HEK293 (cell line): ENCODE data around the gene LY6G5B.

Source experiments
- CTCF ChIA-PET: fragments of 350-600 bp; formaldehyde crosslinking; extraction: SDS; loops from one replicate; lab custom pipeline; 2021; ENCODE audit warnings: antibody characterized with exemption; lab: Yijun Ruan, JAX
- POLR2A ChIA-PET: fragments of 300-600 bp; formaldehyde crosslinking; extraction: SDS; loops from one replicate; lab custom pipeline; 2020; ENCODE audit warnings: antibody characterized with exemption, inconsistent platforms; lab: Yijun Ruan, JAX
- H3K27ac ChIP-seq: fragments of 200-500 bp; sonication (Bioruptor generic); 2 replicates; pipeline ENCODE4 v1.5.1; 2014; ENCODE audit warnings: low read depth, low read length, control low read depth, inconsistent platforms; ENCODE audit errors: extremely low read depth
- H3K36me3 ChIP-seq, 2 experiments: fragments of 200-500 bp in 1 of 2; sonication (Bioruptor generic) in 1 of 2; 1 replicate in 1 of 2; 2 replicates in 1 of 2; pipeline ENCODE4 v1.5.1; 2014 to 2017; ENCODE audit warnings: inconsistent platforms in 2 of 2, low read length in 2 of 2; ENCODE audit not compliant: control insufficient read depth in 2 of 2, insufficient read depth in 1 of 2
- H3K4me1 ChIP-seq: fragments of 200-500 bp; sonication (Bioruptor generic); 2 replicates; pipeline ENCODE4 v1.5.1; 2014; ENCODE audit warnings: mild to moderate bottlenecking, low read length, inconsistent platforms; ENCODE audit not compliant: control insufficient read depth, insufficient read depth
- H3K4me3 ChIP-seq: 2 replicates; pipeline ENCODE4 v1.5.1; 2011; ENCODE audit warnings: low read depth, mild to moderate bottlenecking, control low read depth, low read length, moderate library complexity
- H3K9me3 ChIP-seq: fragments of 200-500 bp; sonication (Bioruptor generic); 2 replicates; pipeline ENCODE4 v1.5.1; 2014; ENCODE audit warnings: low read depth, low read length, inconsistent platforms; ENCODE audit not compliant: control insufficient read depth, insufficient read depth
- GLIS1 ChIP-seq: fragments of 450-650 bp; formaldehyde crosslinking; IDR thresholded peaks from 2 replicates; pipeline ENCODE4 v1.5.1; 2016; ENCODE audit warnings: missing biosample characterization, missing genetic modification characterization
- GLIS2 ChIP-seq: fragments of 450-650 bp; formaldehyde crosslinking; IDR thresholded peaks from 2 replicates; pipeline ENCODE4 v1.5.1; 2016; ENCODE audit warnings: missing biosample characterization, missing genetic modification characterization
- KLF9 ChIP-seq: fragments of 450-650 bp; formaldehyde crosslinking; IDR thresholded peaks from 2 replicates; pipeline ENCODE4 v1.5.1; 2016; ENCODE audit warnings: missing biosample characterization, missing genetic modification characterization, low read depth
- OSR2 ChIP-seq: fragments of 450-650 bp; formaldehyde crosslinking; IDR thresholded peaks from 2 replicates; pipeline ENCODE4 v1.5.1; 2016; ENCODE audit warnings: missing biosample characterization, missing genetic modification characterization
- PRDM1 ChIP-seq: fragments of 450-650 bp; formaldehyde crosslinking; IDR thresholded peaks from 2 replicates; pipeline ENCODE4; 2016; ENCODE audit warnings: missing biosample characterization, missing genetic modification characterization
- ZBTB10 ChIP-seq: fragments of 450-650 bp; formaldehyde crosslinking; IDR thresholded peaks from 2 replicates; pipeline ENCODE4 v1.5.1; 2016; ENCODE audit warnings: missing biosample characterization, missing genetic modification characterization
- ZFP69B ChIP-seq: fragments of 450-650 bp; formaldehyde crosslinking; IDR thresholded peaks from 2 replicates; pipeline ENCODE4 v1.5.1; 2016; ENCODE audit warnings: missing biosample characterization, missing genetic modification characterization
- ZNF133 ChIP-seq: fragments of 450-650 bp; formaldehyde crosslinking; IDR thresholded peaks from 2 replicates; pipeline ENCODE4 v1.5.1; 2016; ENCODE audit warnings: missing biosample characterization, missing genetic modification characterization
- ZNF184 ChIP-seq: fragments of 450-650 bp; IDR thresholded peaks from 2 replicates; pipeline ENCODE4 v1.5.1; 2018; ENCODE audit warnings: missing biosample characterization, mild to moderate bottlenecking, missing genetic modification characterization
- ZNF23 ChIP-seq: fragments of 450-650 bp; formaldehyde crosslinking; IDR thresholded peaks from 2 replicates; pipeline ENCODE4 v1.5.1; 2016; ENCODE audit warnings: missing biosample characterization, missing genetic modification characterization, borderline replicate concordance
- ZNF398 ChIP-seq: fragments of 450-650 bp; formaldehyde crosslinking; IDR thresholded peaks from 2 replicates; pipeline ENCODE4 v1.5.1; 2017; ENCODE audit warnings: missing biosample characterization, missing genetic modification characterization
- ZNF555 ChIP-seq: fragments of 450-650 bp; formaldehyde crosslinking; conservative IDR thresholded peaks from 2 replicates; pipeline ENCODE4 v1.5.1; 2017; ENCODE audit warnings: missing biosample characterization, mild to moderate bottlenecking, missing genetic modification characterization, inconsistent platforms
- ZNF654 ChIP-seq: fragments of 450-650 bp; formaldehyde crosslinking; IDR thresholded peaks from 2 replicates; pipeline ENCODE4 v1.5.1; 2016; ENCODE audit warnings: low read depth, missing biosample characterization, missing genetic modification characterization
- ZNF843 ChIP-seq: fragments of 450-650 bp; formaldehyde crosslinking; IDR thresholded peaks from 2 replicates; pipeline ENCODE4 v1.5.1; 2016; ENCODE audit warnings: missing biosample characterization, missing genetic modification characterization
- ZSCAN18 ChIP-seq: fragments of 450-650 bp; formaldehyde crosslinking; IDR thresholded peaks from 2 replicates; pipeline ENCODE4 v1.5.1; 2016; ENCODE audit warnings: missing biosample characterization, missing genetic modification characterization

Gene LY6G5B

GRCh38 chr6:31661262-31662123, 8.3 kb upstream of the LY6G5B start:
- Histone ChIP-seq H3K27ac (peak overlapping the region; percentile 59), H3K36me3 (peaks cover 0 to 43% of the 10 kb centered on the region in 2 experiments; a peak in 2 of 3 replicates), H3K4me3 (peak overlapping the region; percentile 67; the same call in 1 of the 2 replicates), H3K4me1 (peaks cover 6% of the 10 kb centered on the region; the same call in 1 of the 2 replicates), H3K9me3 (no peaks in the 10 kb centered on the region)
- ChIA-PET CTCF (interaction anchor here (0.6 to 1.5 kb wide), 8 partner anchors 9 to 595 kb away, joined by 3 to 16 read pairs (median 4); partner anchors contain the start of gene BAG6), POLR2A (interaction anchor here (0.6 to 7.4 kb wide), 36 partner anchors 8 to 1310 kb away, joined by 3 to 180 read pairs (median 5); partner anchors contain the start of genes ABHD16A, APOM, ATP6V1G2 and BAG6)
- TF ChIP-seq ZFP69B (tag by site-specific recombination) = no peak
- TF ChIP-seq PRDM1 (tag by site-specific recombination) = peak; percentile 89
- no peak for TF ChIP-seq ZNF398
- peak; percentile 60; the same call in 1 of the 2 replicates for TF ChIP-seq GLIS1
- TF ChIP-seq ZSCAN18 (tag by site-specific recombination) = no peak
- no peak for TF ChIP-seq ZNF133
- TF ChIP-seq ZNF843 (tag by site-specific recombination) = no peak
- no peak for TF ChIP-seq ZNF184 (tag by site-specific recombination)
- 0 out of 2 replicates have a peak, but pooled peaks have one; percentile 16 for TF ChIP-seq KLF9 (tag by site-specific recombination)
- 0 out of 2 replicates have a peak, but pooled peaks have one; percentile 20 for TF ChIP-seq OSR2 (tag by site-specific recombination)
- TF ChIP-seq ZNF23 = no peak
- TF ChIP-seq ZBTB10 (tag by site-specific recombination) = 0 out of 2 replicates have a peak, but pooled peaks have one; percentile 44
- no peak for TF ChIP-seq ZNF654

- TF ChIP-seq ZNF555 (tag by site-specific recombination) (no peak), OSR2 (tag by site-specific recombination) (0 out of 2 replicates have a peak, but pooled peaks have one; percentile 2), GLIS2 (peak; percentile 50)
- Histone ChIP-seq H3K9me3 (no peaks in the 10 kb centered on the region), H3K4me1 (peaks cover 6% of the 10 kb centered on the region; the same call in 1 of the 2 replicates), H3K27ac (no peak overlapping the region), H3K4me3 (no peak overlapping the region), H3K36me3 (peaks cover 3 to 45% of the 10 kb centered on the region in 2 experiments; a peak in 2 of 3 replicates)
- CTCF ChIA-PET = interaction anchor here (0.6 to 1.1 kb wide), 3 partner anchors 64 to 199 kb away, joined by 3 to 7 read pairs (median 5); partner anchors contain the start of gene ATP6V1G2
- POLR2A ChIA-PET = interaction anchor here (0.6 to 7.4 kb wide), 6 partner anchors 9 to 145 kb away, joined by 3 to 180 read pairs (median 9); partner anchors contain the start of genes APOM, BAG6, DDX39B and LSM2
Observed at GRCh38 chr6:31662124-31662723, 7.6 kb upstream of the LY6G5B start.
